ENCODE measurements around the gene PTCSC3. TPM values are rescaled to one million over a fixed set of nuclear protein-coding genes. Genes with fewer than 3 reads are reported as not detected.

The PTCSC3 gene
- total RNA-seq, 1 donor from 2014 or later, result not detected

- peaks cover 11% of the 10 kb centered on the region for H3K4me1 Mint-ChIP-seq
- Histone ChIP-seq H3K36me3 (no peaks in the 10 kb centered on the region), H3K27me3 (no peaks in the 10 kb centered on the region), H3K4me3 (no peak overlapping the region), H3K27ac (no peak overlapping the region), H3K79me2 (ENCODE audit: low read depth) (no peaks in the 10 kb centered on the region), H3K9me3 (ENCODE audit: low read depth) (no peaks in the 10 kb centered on the region), H3K9ac (no peak overlapping the region), H4K20me1 (ENCODE audit: low read depth) (no peaks in the 10 kb centered on the region), H3K4me1 (peaks cover 29% of the 10 kb centered on the region), H3K4me2 (no peak overlapping the region), H2AFZ (replicated peaks) (no peak overlapping the region), H3F3A (ENCODE audit: low read depth) (peaks cover 10% of the 10 kb centered on the region)
- no peaks in the 10 kb centered on the region for H3K36me3 Mint-ChIP-seq
- no peak overlapping the region for H3K27ac Mint-ChIP-seq
- no peak for DNase-seq (ENCODE audit: low spot score)
- TF ChIP-seq EZH2 (IDR thresholded peaks at IDR 0.05) (no peak), CTCF (IDR thresholded peaks at IDR 0.05) (no peak), EZH2phosphoT487 (IDR thresholded peaks at IDR 0.05) (no peak)
- no peaks in the 10 kb centered on the region for H3K9me3 Mint-ChIP-seq
- no peak overlapping the region for H3K4me3 Mint-ChIP-seq
- H3K27me3 Mint-ChIP-seq (ENCODE audit: insufficient read depth, low read depth), result no peaks in the 10 kb centered on the region
These were observed 4.9 kb downstream of the PTCSC3 start for GRCh38 chr14:36171607-36172006.

- peak; percentile 50 for DNase-seq (ENCODE audit: low spot score)
- H3K27ac Mint-ChIP-seq, result no peak overlapping the region
- Histone ChIP-seq H3K9me3 (ENCODE audit: low read depth) (no peaks in the 10 kb centered on the region), H4K20me1 (ENCODE audit: low read depth) (no peaks in the 10 kb centered on the region), H2AFZ (replicated peaks) (no peak overlapping the region), H3K4me2 (peak overlapping the region; percentile 49), H3K4me1 (peaks cover 18% of the 10 kb centered on the region), H3K4me3 (no peak overlapping the region), H3K27ac (no peak overlapping the region), H3K9ac (no peak overlapping the region), H3K36me3 (no peaks in the 10 kb centered on the region), H3F3A (ENCODE audit: low read depth) (peaks cover 10% of the 10 kb centered on the region), H3K27me3 (no peaks in the 10 kb centered on the region), H3K79me2 (ENCODE audit: low read depth) (no peaks in the 10 kb centered on the region)
- no peaks in the 10 kb centered on the region for H3K36me3 Mint-ChIP-seq
- H3K4me1 Mint-ChIP-seq, result peaks cover 11% of the 10 kb centered on the region
- no peaks in the 10 kb centered on the region for H3K27me3 Mint-ChIP-seq (ENCODE audit: insufficient read depth, low read depth)
- H3K4me3 Mint-ChIP-seq, result no peak overlapping the region
- TF ChIP-seq EZH2 (IDR thresholded peaks at IDR 0.05) (no peak), EZH2phosphoT487 (IDR thresholded peaks at IDR 0.05) (no peak), CTCF (IDR thresholded peaks at IDR 0.05) (no peak)
- no peaks in the 10 kb centered on the region for H3K9me3 Mint-ChIP-seq
These were observed 9.1 kb downstream of the PTCSC3 start for GRCh38 chr14:36167431-36167830.

- Histone ChIP-seq H3K9ac (no peak overlapping the region), H4K20me1 (ENCODE audit: low read depth) (no peaks in the 10 kb centered on the region), H3K27ac (no peak overlapping the region), H3K9me3 (ENCODE audit: low read depth) (no peaks in the 10 kb centered on the region), H2AFZ (replicated peaks) (no peak overlapping the region), H3K4me3 (no peak overlapping the region), H3K79me2 (ENCODE audit: low read depth) (no peaks in the 10 kb centered on the region), H3K36me3 (no peaks in the 10 kb centered on the region), H3K27me3 (peaks cover 6% of the 10 kb centered on the region), H3K4me2 (no peak overlapping the region), H3F3A (ENCODE audit: low read depth) (peaks cover 10% of the 10 kb centered on the region), H3K4me1 (peaks cover 16% of the 10 kb centered on the region)
- peaks cover 11% of the 10 kb centered on the region for H3K4me1 Mint-ChIP-seq
- no peak for TF ChIP-seq EZH2phosphoT487 (IDR thresholded peaks at IDR 0.05)
- TF ChIP-seq CTCF (IDR thresholded peaks at IDR 0.05), result no peak
- TF ChIP-seq EZH2 (IDR thresholded peaks at IDR 0.05), result no peak
- DNase-seq (ENCODE audit: low spot score), result no peak
- H3K9me3 Mint-ChIP-seq, result peaks cover 4% of the 10 kb centered on the region
- H3K4me3 Mint-ChIP-seq, result no peak overlapping the region
- no peak overlapping the region for H3K27ac Mint-ChIP-seq
- no peaks in the 10 kb centered on the region for H3K27me3 Mint-ChIP-seq (ENCODE audit: insufficient read depth, low read depth)
- no peaks in the 10 kb centered on the region for H3K36me3 Mint-ChIP-seq
These were observed 13.1 kb downstream of the PTCSC3 start for GRCh38 chr14:36163451-36163850.
